ENCODE data around the gene CBR3.

CBR3 gene

GRCh38 chr21:36186506-36187399 lies 51.9 kb downstream of the CBR3 start:
- DNase-seq, result no peak

- DNase-seq, result no peak
Observed at GRCh38 chr21:36188081-36188681, 53.3 kb downstream of the CBR3 start.

DNA sequence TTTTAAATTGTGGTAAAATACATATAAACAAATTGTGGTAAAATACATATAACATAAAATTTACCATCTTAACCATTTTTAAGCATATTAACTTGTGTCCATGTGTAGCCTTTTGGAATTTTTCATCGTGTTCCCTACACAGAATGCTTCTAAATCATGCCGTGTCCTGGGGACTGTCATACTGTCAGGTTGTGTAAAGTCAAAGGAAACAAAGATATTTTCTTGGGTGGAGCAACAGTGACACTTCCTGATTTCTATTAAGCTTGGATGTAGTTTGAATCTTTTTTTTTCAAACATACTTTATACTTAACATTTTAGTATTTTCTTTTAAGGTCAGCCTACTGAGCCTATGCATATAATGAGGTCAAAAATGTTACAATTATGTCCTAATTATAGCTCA lies 54.1 kb downstream of the CBR3 start:
- DNase-seq, result no peak

GRCh38 chr21:36190736-36191135 lies 55.9 kb downstream of the CBR3 start:
- no peak for DNase-seq

- DNase-seq, result no peak
Observed at GRCh38 chr21:36193200-36193599, 58.3 kb downstream of the CBR3 start.

DNA sequence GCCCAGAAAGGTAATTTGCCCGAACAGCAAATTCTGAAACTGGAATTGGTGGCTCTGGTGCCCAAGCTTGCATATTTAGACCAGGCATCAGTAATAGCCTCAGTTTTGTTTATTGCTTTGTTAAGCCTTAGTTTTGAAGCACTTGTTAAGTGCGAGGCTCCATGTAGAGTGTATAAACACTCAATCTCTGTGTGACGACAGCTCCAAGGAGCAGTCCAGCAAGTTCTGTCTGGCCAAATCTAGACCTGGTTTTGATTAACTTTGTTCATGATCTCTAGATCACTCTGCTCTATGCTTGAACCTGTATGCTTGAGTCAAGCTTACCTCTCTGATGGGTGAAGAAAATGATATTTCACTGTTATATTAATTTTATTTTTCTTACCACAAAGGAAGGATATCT lies 59.1 kb downstream of the CBR3 start:
- DNase-seq, result no peak

GRCh38 chr21:36195613-36196012 lies 60.7 kb downstream of the CBR3 start:
- DNase-seq, result no peak
